Adrenal gland (tissue), 5 donors: ENCODE measurements around the gene KCNT2.

ENCODE experiments used
- POLR2A ChIP-seq, 2 donors: fragments of 450-650 bp; IDR thresholded peaks; one replicate each; pipeline ENCODE4 v1.6.1; 2017; ENCODE audit warnings: antibody characterized with exemption in 2 of 2, mild to moderate bottlenecking in 2 of 2, moderate library complexity in 1 of 2
- TF ChIP-seq, protein P1 (sequence below), 6 experiments: fragments of 450-650 bp in 4 of 6; fragments of 200-600 bp in 2 of 6; sonication (generic) in 1 of 6; IDR thresholded peaks; 1 replicate in 5 of 6; 2 replicates in 1 of 6; pipeline versions ENCODE4 v1.5.1 to v1.8.0; 2016 to 2021; ENCODE audit warnings: antibody characterized with exemption in 6 of 6, mild to moderate bottlenecking in 2 of 6, moderate library complexity in 1 of 6
- donor health status: DM: no; HTN: no; CAD: no.

DNA sequence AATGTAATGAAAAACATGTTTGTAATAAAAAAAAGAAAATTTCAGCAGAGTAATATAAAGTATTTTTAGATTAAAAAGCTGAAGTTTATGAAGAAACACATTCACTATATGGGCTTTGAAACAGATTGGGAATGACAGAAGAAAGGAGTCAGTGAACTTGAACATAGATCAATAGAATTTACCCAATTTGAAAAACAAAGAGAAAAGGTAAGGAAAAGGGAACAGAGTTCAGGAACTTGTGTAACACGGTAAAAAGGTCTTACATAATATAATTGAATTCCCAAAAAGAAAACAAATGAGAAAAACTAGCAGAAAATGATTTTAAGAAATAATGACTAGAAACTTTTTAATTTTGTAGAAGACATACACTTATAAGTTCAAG lies 206.8 kb downstream of the KCNT2 start:
- TF ChIP-seq, protein P1, sequence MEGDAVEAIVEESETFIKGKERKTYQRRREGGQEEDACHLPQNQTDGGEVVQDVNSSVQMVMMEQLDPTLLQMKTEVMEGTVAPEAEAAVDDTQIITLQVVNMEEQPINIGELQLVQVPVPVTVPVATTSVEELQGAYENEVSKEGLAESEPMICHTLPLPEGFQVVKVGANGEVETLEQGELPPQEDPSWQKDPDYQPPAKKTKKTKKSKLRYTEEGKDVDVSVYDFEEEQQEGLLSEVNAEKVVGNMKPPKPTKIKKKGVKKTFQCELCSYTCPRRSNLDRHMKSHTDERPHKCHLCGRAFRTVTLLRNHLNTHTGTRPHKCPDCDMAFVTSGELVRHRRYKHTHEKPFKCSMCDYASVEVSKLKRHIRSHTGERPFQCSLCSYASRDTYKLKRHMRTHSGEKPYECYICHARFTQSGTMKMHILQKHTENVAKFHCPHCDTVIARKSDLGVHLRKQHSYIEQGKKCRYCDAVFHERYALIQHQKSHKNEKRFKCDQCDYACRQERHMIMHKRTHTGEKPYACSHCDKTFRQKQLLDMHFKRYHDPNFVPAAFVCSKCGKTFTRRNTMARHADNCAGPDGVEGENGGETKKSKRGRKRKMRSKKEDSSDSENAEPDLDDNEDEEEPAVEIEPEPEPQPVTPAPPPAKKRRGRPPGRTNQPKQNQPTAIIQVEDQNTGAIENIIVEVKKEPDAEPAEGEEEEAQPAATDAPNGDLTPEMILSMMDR (IDR thresholded peaks at IDR 0.05): no peak
- no peak for TF ChIP-seq POLR2A (IDR thresholded peaks at IDR 0.05)
